Tibial artery (tissue), 4 donors: ENCODE measurements around the gene TMTC4.

Experiments
- DNase-seq, 2 donors: peaks; one replicate each; pipeline ENCODE4 v3.0.0-alpha.2; 2019
- H3K27ac ChIP-seq, 2 donors: fragments of 200-600 bp; sonication (generic) in 1 of 2; 1 replicate in 1 of 2; 2 replicates in 1 of 2; pipeline ENCODE4 v1.5.1; 2018 to 2019; ENCODE audit warnings: mild to moderate bottlenecking in 1 of 2
- H3K27me3 ChIP-seq, 2 donors: fragments of 200-600 bp; sonication (generic) in 1 of 2; one replicate each; pipeline versions ENCODE4 v1.5.1 to v1.6.0; 2016 to 2019
- H3K36me3 ChIP-seq, 3 donors: fragments of 200-600 bp; sonication (generic) in 2 of 3; one replicate each; pipeline ENCODE4 v1.5.1; 2016 to 2019; ENCODE audit warnings: mild to moderate bottlenecking in 2 of 3
- H3K4me1 ChIP-seq, 4 donors: fragments of 200-600 bp; sonication (generic) in 2 of 4; 1 replicate in 3 of 4; 2 replicates in 1 of 4; pipeline ENCODE4 v1.5.1; 2016 to 2019
- H3K4me3 ChIP-seq, 2 donors: fragments of 200-600 bp; sonication (generic) in 1 of 2; 1 replicate in 1 of 2; 2 replicates in 1 of 2; pipeline ENCODE4 v1.5.1; 2018 to 2019; ENCODE audit warnings: mild to moderate bottlenecking in 2 of 2
- H3K9me3 ChIP-seq, 3 donors: fragments of 200-600 bp; sonication (generic) in 1 of 3; one replicate each; pipeline ENCODE4 v1.5.1; 2016 to 2019
- intact Hi-C: fragments of 100-400 bp; cut with DNase I; formaldehyde crosslinking; loops from one replicate; pipeline ENCODE4 v1.15.0; 2023; ENCODE audit warnings: low total_unique reads
- TF ChIP-seq, protein P1 (sequence below), 2 experiments: fragments of 200-600 bp in 1 of 2; fragments of 450-650 bp in 1 of 2; IDR thresholded peaks; one replicate each; pipeline ENCODE4 v1.5.1; 2017 to 2019; ENCODE audit warnings: antibody characterized with exemption in 2 of 2, mild to moderate bottlenecking in 1 of 2, moderate library complexity in 1 of 2

TMTC4 gene

DNA sequence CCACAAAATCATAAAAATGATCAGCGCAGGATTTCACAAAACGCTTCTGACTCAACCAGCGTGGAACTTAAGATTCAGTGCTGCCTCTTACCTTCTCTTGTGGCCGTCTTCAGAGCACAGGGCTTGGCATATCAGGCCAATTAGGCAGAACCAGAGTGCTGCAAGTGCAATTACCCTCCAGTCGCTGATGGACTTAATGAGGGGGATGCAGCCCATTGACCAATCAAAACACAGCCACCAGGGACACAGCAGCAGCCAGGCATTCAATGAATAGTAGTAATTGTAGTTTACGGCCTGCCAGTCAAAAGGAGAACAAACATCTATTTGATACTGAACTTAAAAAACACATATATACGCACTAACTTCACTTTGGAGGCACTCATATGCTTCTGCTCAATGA is 38.2 kb downstream of the TMTC4 start:
- no peak for DNase-seq
- no peaks in the 10 kb centered on the region for H3K4me1 ChIP-seq
- intact Hi-C loops: no loop called here
- H3K36me3 ChIP-seq: peaks cover 18 to 68% (median 22%) of the 10 kb centered on the region in 3 donors
- no peak overlapping the region for H3K27ac ChIP-seq
- H3K9me3 ChIP-seq: no peaks in the 10 kb centered on the region
- no peaks in the 10 kb centered on the region for H3K27me3 ChIP-seq
- no peak overlapping the region for H3K4me3 ChIP-seq
- TF ChIP-seq, protein P1, sequence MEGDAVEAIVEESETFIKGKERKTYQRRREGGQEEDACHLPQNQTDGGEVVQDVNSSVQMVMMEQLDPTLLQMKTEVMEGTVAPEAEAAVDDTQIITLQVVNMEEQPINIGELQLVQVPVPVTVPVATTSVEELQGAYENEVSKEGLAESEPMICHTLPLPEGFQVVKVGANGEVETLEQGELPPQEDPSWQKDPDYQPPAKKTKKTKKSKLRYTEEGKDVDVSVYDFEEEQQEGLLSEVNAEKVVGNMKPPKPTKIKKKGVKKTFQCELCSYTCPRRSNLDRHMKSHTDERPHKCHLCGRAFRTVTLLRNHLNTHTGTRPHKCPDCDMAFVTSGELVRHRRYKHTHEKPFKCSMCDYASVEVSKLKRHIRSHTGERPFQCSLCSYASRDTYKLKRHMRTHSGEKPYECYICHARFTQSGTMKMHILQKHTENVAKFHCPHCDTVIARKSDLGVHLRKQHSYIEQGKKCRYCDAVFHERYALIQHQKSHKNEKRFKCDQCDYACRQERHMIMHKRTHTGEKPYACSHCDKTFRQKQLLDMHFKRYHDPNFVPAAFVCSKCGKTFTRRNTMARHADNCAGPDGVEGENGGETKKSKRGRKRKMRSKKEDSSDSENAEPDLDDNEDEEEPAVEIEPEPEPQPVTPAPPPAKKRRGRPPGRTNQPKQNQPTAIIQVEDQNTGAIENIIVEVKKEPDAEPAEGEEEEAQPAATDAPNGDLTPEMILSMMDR (IDR thresholded peaks at IDR 0.05): no peak

GRCh38 chr13:100636004-100636403 is 38.6 kb downstream of the TMTC4 start:
- Histone ChIP-seq H3K4me1 (no peaks in the 10 kb centered on the region), H3K27me3 (no peaks in the 10 kb centered on the region), H3K36me3 (peaks cover 18 to 67% (median 22%) of the 10 kb centered on the region in 3 donors), H3K9me3 (no peaks in the 10 kb centered on the region), H3K27ac (no peak overlapping the region), H3K4me3 (no peak overlapping the region)
- TF ChIP-seq, protein P1 (IDR thresholded peaks at IDR 0.05): no peak
- intact Hi-C loops: no loop called here
- DNase-seq: no peak

- peaks cover 22 to 73% (median 22%) of the 10 kb centered on the region in 3 donors for H3K36me3 ChIP-seq
- no peaks in the 10 kb centered on the region for H3K4me1 ChIP-seq
- DNase-seq: no peak
- intact Hi-C loops: no loop called here
- no peak overlapping the region for H3K27ac ChIP-seq
- H3K9me3 ChIP-seq: no peaks in the 10 kb centered on the region
- H3K27me3 ChIP-seq: no peaks in the 10 kb centered on the region
- no peak overlapping the region for H3K4me3 ChIP-seq
- TF ChIP-seq, protein P1 (IDR thresholded peaks at IDR 0.05): no peak
Observed at GRCh38 chr13:100634696-100635095, 39.9 kb downstream of the TMTC4 start.

- H3K27ac ChIP-seq: no peak overlapping the region
- intact Hi-C loops: no loop called here
- no peaks in the 10 kb centered on the region for H3K4me1 ChIP-seq
- DNase-seq: no peak
- H3K4me3 ChIP-seq: no peak overlapping the region
- no peaks in the 10 kb centered on the region for H3K9me3 ChIP-seq
- H3K36me3 ChIP-seq: peaks cover 32 to 73% (median 33%) of the 10 kb centered on the region in 3 donors
- TF ChIP-seq, protein P1 (IDR thresholded peaks at IDR 0.05): no peak
- no peaks in the 10 kb centered on the region for H3K27me3 ChIP-seq
Observed at GRCh38 chr13:100633461-100633860, 41.1 kb downstream of the TMTC4 start.

DNA sequence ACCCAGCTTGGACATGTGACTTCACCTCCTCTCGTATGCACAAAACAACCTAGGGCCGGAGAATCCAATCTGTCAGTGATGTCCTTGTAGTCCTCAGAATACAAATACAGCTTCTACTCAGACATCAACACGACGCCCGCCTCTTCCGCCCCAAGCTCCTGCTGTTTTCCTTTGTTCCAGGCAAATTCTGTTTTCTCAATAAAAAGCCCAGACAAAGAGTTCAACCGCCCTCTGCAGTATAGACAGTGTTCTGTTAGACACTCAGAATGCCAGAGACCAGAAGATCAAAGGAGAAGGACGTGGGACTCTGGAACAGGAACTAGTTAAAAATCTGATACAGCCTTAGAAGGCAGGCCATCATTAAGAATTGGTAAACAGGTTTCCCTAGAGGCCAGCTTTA is 44.0 kb downstream of the TMTC4 start:
- Histone ChIP-seq H3K9me3 (no peaks in the 10 kb centered on the region), H3K36me3 (peaks cover 33 to 68% (median 39%) of the 10 kb centered on the region in 3 donors), H3K4me1 (no peaks in the 10 kb centered on the region), H3K4me3 (no peak overlapping the region), H3K27me3 (no peaks in the 10 kb centered on the region), H3K27ac (no peak overlapping the region)
- intact Hi-C loops: no loop called here
- TF ChIP-seq, protein P1 (IDR thresholded peaks at IDR 0.05): no peak
- no peak for DNase-seq

DNA sequence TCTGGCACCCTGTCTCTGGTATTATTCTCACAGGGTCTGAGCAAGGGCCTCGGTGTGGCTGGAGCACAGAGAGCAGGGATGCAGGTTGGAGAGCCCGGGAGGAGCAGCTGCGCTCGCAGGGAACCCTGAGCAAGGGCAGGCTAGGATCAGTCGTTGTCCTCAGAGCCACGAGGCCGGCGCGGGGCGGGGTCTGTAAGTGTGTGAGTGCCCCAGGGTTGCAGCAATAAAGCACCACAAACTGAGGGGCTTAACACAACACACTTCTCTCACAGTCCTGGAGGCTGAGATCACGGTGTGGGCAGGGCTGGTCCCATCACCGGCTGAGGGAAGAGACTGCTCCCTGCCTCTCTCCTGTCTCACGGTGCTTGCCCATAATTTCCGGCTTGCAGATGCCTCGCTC is 47.5 kb downstream of the TMTC4 start:
- TF ChIP-seq, protein P1 (IDR thresholded peaks at IDR 0.05): no peak
- intact Hi-C loops: no loop called here
- Histone ChIP-seq H3K27ac (no peak overlapping the region), H3K27me3 (no peaks in the 10 kb centered on the region), H3K4me3 (no peak overlapping the region), H3K36me3 (peaks cover 39 to 62% (median 40%) of the 10 kb centered on the region in 3 donors), H3K9me3 (no peaks in the 10 kb centered on the region), H3K4me1 (no peaks in the 10 kb centered on the region)
- DNase-seq: no peak
